HEK293 (cell line): ENCODE measurements around the gene MDH2.

Experiments
- CTCF ChIA-PET: fragments of 350-600 bp; formaldehyde crosslinking; extraction: SDS; loops from one replicate; lab custom pipeline; 2021; ENCODE audit warnings: antibody characterized with exemption; lab: Yijun Ruan, JAX
- POLR2A ChIA-PET: fragments of 300-600 bp; formaldehyde crosslinking; extraction: SDS; loops from one replicate; lab custom pipeline; 2020; ENCODE audit warnings: antibody characterized with exemption, inconsistent platforms; lab: Yijun Ruan, JAX
- H3K27ac ChIP-seq: fragments of 200-500 bp; sonication (Bioruptor generic); 2 replicates; pipeline ENCODE4 v1.5.1; 2014; ENCODE audit warnings: low read depth, low read length, control low read depth, inconsistent platforms; ENCODE audit errors: extremely low read depth
- H3K36me3 ChIP-seq, 2 experiments: fragments of 200-500 bp in 1 of 2; sonication (Bioruptor generic) in 1 of 2; 1 replicate in 1 of 2; 2 replicates in 1 of 2; pipeline ENCODE4 v1.5.1; 2014 to 2017; ENCODE audit warnings: inconsistent platforms in 2 of 2, low read length in 2 of 2; ENCODE audit not compliant: control insufficient read depth in 2 of 2, insufficient read depth in 1 of 2
- H3K4me1 ChIP-seq: fragments of 200-500 bp; sonication (Bioruptor generic); 2 replicates; pipeline ENCODE4 v1.5.1; 2014; ENCODE audit warnings: mild to moderate bottlenecking, low read length, inconsistent platforms; ENCODE audit not compliant: control insufficient read depth, insufficient read depth
- H3K4me3 ChIP-seq: 2 replicates; pipeline ENCODE4 v1.5.1; 2011; ENCODE audit warnings: low read depth, mild to moderate bottlenecking, control low read depth, low read length, moderate library complexity
- H3K9me3 ChIP-seq: fragments of 200-500 bp; sonication (Bioruptor generic); 2 replicates; pipeline ENCODE4 v1.5.1; 2014; ENCODE audit warnings: low read depth, low read length, inconsistent platforms; ENCODE audit not compliant: control insufficient read depth, insufficient read depth
- PRDM4 ChIP-seq: fragments of 450-650 bp; formaldehyde crosslinking; IDR thresholded peaks from 2 replicates; pipeline ENCODE4 v1.5.1; 2017; ENCODE audit warnings: missing biosample characterization, missing genetic modification characterization
- SCRT1 ChIP-seq: fragments of 450-650 bp; formaldehyde crosslinking; IDR thresholded peaks from 2 replicates; pipeline ENCODE4 v1.5.1; 2016; ENCODE audit warnings: missing biosample characterization, missing genetic modification characterization, borderline replicate concordance
- SCRT2 ChIP-seq: fragments of 450-650 bp; formaldehyde crosslinking; IDR thresholded peaks from 2 replicates; pipeline ENCODE4 v1.5.1; 2016; ENCODE audit warnings: missing biosample characterization, missing genetic modification characterization
- YY1 ChIP-seq: fragments of 450-650 bp; formaldehyde crosslinking; IDR thresholded peaks from 2 replicates; pipeline ENCODE4 v1.5.1; 2018; ENCODE audit warnings: missing biosample characterization, missing genetic modification characterization
- ZNF10 ChIP-seq: fragments of 450-650 bp; formaldehyde crosslinking; IDR thresholded peaks from 2 replicates; pipeline ENCODE4 v1.5.1; 2017; ENCODE audit warnings: missing biosample characterization, missing genetic modification characterization
- ZNF148 ChIP-seq: fragments of 450-650 bp; formaldehyde crosslinking; IDR thresholded peaks from 2 replicates; pipeline ENCODE4 v1.5.0; 2017; ENCODE audit warnings: missing biosample characterization, missing genetic modification characterization, borderline replicate concordance
- ZNF19 ChIP-seq: fragments of 450-650 bp; formaldehyde crosslinking; IDR thresholded peaks from 2 replicates; pipeline ENCODE4; 2016; ENCODE audit warnings: missing biosample characterization, missing genetic modification characterization, low read depth
- ZNF529 ChIP-seq: fragments of 450-650 bp; formaldehyde crosslinking; IDR thresholded peaks from 2 replicates; pipeline ENCODE4 v1.5.1; 2017; ENCODE audit warnings: missing genetic modification characterization, missing biosample characterization; ENCODE audit not compliant: insufficient replicate concordance
- ZNF623 ChIP-seq: fragments of 450-650 bp; formaldehyde crosslinking; IDR thresholded peaks from 2 replicates; pipeline ENCODE4 v1.5.1; 2016; ENCODE audit warnings: missing biosample characterization, missing genetic modification characterization
- ZNF645 ChIP-seq: fragments of 450-650 bp; formaldehyde crosslinking; IDR thresholded peaks from 2 replicates; pipeline ENCODE4; 2016; ENCODE audit warnings: missing biosample characterization, missing genetic modification characterization
- ZNF658 ChIP-seq: fragments of 450-650 bp; formaldehyde crosslinking; IDR thresholded peaks from 2 replicates; pipeline ENCODE4; 2016; ENCODE audit warnings: missing biosample characterization, missing genetic modification characterization
- ZSCAN16 ChIP-seq: fragments of 450-650 bp; formaldehyde crosslinking; IDR thresholded peaks from 2 replicates; pipeline ENCODE4 v1.5.1; 2016; ENCODE audit warnings: missing biosample characterization, missing genetic modification characterization
- TF ChIP-seq, protein P1 (sequence below): fragments of 450-650 bp; IDR thresholded peaks from 2 replicates; pipeline ENCODE4 v1.5.1; 2018; ENCODE audit warnings: missing biosample characterization, mild to moderate bottlenecking, missing genetic modification characterization

MDH2 gene

DNA sequence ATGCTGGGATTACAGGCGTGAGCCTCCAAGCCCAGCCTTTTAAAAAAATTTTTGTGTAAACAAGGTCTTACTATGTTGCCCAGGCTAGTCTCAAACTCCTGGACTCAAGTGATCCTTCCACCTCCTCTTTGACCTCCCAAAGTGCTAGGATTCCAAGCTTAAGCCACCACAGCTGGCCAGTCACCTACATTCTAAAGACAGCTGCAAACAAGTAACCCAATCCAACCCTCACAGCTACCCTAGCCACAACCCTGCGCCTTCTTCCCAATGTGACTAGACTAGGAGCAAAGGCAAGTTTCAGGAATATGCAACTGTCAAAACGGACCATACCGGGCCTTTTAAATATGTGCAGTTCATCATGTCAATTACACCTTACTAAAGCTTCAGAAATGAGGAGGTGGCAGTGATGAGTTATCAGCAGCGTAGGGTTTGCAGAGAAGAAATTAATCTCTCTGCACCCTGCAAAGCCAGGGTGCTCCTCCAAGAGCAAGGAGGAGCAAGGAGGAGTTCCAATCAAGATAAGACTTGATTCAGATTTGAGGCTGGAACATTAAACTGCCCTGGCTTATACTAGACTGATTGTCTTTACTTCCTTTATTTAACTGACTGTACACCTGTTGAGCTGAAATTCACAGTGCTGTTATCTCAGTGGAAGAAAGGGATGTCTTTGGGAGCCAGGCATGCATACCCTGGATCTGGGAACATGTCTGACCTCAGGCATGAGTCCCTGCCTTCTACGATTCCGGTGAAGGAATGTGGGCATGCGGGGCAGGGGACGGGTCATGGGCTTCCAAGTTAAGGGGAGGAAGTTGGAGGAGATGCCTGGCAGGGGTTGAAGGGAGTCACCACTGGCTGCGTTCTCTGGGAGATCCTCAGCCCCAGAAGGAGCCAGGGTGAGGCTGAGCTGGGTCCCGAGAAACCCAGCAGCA, 38.0 kb upstream of the MDH2 start:
- Histone ChIP-seq H3K9me3 (no peaks in the 10 kb centered on the region), H3K27ac (no peak overlapping the region), H3K4me1 (no peaks in the 10 kb centered on the region), H3K4me3 (no peak overlapping the region), H3K36me3 (peaks cover 0 to 8% of the 10 kb centered on the region in 2 experiments; a peak in 2 of 3 replicates)
- ChIA-PET CTCF (interaction anchor here (1.0 to 3.9 kb wide), 2 partner anchors 11 to 143 kb away, joined by 3 to 23 read pairs; no protein-coding TSS in a partner anchor), POLR2A (interaction anchor here (0.9 kb wide), 1 partner anchor 95 kb away, joined by 3 read pairs; the partner anchor contains the start of gene POR)
- TF ChIP-seq ZNF10 (tag by site-specific recombination) (no peak), ZNF148 (no peak), SCRT1 (tag by site-specific recombination) (0 out of 2 replicates have a peak, but pooled peaks have one; percentile 11), ZSCAN16 (tag by site-specific recombination) (no peak), SCRT2 (tag by site-specific recombination) (peak; percentile 60)

GRCh38 chr7:76011442-76011861, 36.5 kb upstream of the MDH2 start:
- no peak overlapping the region for H3K4me3 ChIP-seq
- no peak overlapping the region for H3K27ac ChIP-seq
- no peaks in the 10 kb centered on the region for H3K9me3 ChIP-seq
- POLR2A ChIA-PET: no interaction called here
- no peaks in the 10 kb centered on the region for H3K4me1 ChIP-seq
- H3K36me3 ChIP-seq: peaks cover 3 to 5% of the 10 kb centered on the region in 2 experiments; a peak in 2 of 3 replicates
- TF ChIP-seq ZNF645 (tag by site-specific recombination) (no peak), ZNF658 (no peak), YY1 (tag by site-specific recombination) (no peak), ZNF623 (no peak), ZNF529 (no peak), ZNF19 (tag by site-specific recombination) (no peak), PRDM4 (tag by site-specific recombination) (no peak)
- TF ChIP-seq, protein P1, sequence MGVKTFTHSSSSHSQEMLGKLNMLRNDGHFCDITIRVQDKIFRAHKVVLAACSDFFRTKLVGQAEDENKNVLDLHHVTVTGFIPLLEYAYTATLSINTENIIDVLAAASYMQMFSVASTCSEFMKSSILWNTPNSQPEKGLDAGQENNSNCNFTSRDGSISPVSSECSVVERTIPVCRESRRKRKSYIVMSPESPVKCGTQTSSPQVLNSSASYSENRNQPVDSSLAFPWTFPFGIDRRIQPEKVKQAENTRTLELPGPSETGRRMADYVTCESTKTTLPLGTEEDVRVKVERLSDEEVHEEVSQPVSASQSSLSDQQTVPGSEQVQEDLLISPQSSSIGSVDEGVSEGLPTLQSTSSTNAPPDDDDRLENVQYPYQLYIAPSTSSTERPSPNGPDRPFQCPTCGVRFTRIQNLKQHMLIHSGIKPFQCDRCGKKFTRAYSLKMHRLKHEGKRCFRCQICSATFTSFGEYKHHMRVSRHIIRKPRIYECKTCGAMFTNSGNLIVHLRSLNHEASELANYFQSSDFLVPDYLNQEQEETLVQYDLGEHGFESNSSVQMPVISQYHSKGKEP (tag by site-specific recombination): no peak
- TF ChIP-seq, all 188 proteins: peak for 0
- CTCF ChIA-PET: interaction anchor here (0.7 to 3.9 kb wide), 3 partner anchors 9 to 145 kb away, joined by 3 to 23 read pairs (median 4); no protein-coding TSS in a partner anchor
